UCSD-AML1 (cell line): ENCODE results near the gene GIMAP7.
"Not testable (repeated sequence)": the region's sequence is repeated elsewhere in the genome, so short reads cannot be mapped to it uniquely, and the experiment has no call there.

ENCODE experiments used
- DNase-seq: peaks from one replicate; lab custom pipeline; 2025; ENCODE audit not compliant: unreplicated experiment; lab: John Stamatoyannopoulos, UW

The GIMAP7 gene

DNA sequence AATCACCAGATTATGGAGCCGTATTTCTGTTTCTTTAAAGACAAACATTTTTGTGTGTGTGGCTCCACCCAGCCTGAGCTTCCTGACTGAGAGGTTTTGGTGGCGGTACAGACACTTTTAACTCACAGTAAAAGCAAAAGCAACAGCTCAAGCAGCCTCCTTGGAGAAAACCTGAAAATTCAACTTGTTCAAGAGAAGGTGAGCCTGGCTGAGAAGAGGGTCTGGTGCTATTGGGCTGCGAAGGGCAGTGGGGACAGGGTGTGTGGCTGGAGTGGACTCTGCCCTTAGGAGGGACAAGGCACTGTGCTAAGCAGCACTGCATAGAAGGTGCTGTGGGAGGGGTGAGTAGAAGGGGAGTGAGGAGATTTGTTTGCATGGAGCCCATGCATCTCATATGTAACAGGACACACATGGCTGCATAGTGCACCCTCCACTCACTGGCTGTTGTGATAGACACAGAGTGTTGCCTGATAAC, at the start of gene GIMAP7:
TSS of gene GIMAP7 (plus strand) at position 125 of the 475 bp plus-strand sequence. CDS start 5,103 bp downstream, outside the sequence.
- DNase-seq: peak; percentile 20

DNA sequence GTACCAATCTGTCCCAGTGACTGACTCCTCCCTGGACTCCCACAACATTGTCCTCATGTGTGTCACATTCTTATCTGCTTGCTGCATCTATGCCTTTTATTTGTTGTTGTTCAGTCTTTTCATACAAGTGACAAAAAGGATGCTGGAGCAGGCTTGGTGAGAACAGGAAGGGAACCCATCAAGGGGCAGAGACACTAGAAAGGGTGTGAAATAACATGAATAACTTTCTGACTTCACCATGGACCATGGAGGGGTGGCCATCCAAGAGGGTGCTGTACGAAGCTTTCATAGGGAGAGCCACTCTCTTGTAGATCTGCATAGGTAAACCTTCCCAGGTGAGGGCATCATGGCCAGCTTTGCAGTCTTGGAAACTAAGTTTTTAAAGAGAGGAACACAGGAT, 49.7 kb upstream of the GIMAP7 start:
- no peak for DNase-seq

DNA sequence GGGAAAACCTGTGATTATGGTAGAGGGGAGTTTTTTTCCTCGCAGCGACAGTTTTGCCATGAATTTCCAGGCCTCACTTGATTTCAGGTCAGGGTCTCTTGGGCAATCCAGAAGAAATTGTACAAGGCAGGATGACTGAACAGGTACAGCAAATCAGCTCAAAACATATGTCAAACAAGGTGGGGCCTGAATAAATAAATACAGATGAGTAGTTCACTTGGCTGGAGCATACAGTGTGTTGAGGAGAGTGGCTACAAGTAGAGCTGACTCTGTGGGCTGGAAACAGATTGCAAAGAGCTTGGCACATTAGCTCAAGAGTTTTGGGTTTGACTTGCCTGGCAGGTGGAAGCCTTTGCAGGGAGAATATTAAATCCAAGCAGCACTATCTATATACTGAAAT, 49.3 kb upstream of the GIMAP7 start:
- DNase-seq: no peak

DNA sequence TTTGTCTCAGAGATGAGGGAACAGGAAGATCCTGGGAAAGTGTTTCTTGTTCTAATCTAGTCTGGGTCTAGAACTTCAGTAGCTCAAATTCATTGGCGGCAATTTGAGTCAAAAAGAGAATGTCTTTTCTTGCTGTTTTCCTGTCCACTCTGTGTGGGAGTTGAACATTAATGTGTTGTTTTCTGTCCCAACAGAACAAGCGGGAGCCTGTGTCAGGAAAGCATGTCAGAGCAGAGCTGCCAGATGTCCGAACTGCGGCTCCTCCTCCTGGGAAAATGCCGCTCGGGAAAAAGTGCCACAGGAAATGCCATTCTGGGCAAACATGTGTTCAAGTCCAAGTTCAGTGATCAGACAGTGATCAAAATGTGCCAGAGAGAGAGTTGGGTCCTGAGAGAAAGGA, 48.2 kb upstream of the GIMAP7 start:
- no peak for DNase-seq

DNA sequence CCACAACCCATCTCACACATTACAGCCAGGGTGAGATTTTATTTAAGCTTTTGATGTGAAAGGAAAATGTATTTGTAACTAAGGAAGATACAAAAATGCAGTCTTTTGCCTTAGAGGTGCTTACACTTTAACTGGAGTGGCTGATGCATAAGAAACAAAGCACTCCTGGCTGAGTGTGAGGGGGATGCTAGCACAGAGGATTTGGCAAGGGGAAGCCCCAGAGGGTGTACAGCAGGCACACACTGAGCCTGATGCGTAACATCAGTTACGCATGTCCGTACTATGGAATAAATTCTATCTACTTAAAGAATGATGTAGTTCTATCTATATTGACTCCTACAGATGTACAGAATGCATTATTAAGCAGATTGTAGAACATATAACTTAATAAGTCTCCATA, 46.4 kb upstream of the GIMAP7 start:
- DNase-seq: no peak

DNA sequence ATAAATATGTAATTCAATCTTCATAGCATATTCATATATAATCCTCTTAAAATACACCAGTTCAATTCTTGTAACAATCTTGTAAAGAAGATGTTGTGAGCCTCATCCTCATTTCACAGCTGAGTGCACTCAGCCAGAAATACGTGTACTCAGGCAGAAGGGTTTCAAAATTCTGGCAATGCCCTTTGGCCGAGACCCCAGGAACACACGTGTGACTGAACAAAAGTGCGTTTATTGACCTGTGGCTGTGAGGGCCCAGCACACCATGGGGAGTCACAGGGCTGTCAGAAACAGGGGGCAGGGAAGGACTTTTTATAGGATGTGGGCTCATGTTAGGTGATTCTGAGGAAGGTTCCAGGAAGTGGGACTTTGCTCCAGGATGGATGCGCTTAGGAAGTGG, 42.8 kb upstream of the GIMAP7 start:
- DNase-seq: no peak

DNA sequence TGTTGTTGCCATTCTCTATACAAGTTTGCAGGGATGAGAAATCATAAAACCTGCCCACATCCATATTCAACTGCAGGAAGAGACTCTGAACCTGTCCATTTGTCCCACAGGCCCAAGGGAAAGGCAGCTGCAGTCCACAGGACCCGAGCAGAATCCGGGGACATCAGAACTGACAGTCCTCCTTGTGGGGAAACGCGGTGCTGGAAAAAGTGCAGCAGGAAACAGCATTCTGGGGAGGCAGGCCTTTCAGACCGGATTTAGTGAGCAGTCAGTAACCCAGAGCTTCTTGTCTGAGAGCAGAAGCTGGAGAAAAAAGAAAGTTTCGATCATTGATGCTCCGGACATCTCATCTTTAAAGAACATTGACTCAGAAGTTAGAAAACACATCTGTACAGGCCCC, 40.8 kb upstream of the GIMAP7 start:
- DNase-seq: no peak

DNA sequence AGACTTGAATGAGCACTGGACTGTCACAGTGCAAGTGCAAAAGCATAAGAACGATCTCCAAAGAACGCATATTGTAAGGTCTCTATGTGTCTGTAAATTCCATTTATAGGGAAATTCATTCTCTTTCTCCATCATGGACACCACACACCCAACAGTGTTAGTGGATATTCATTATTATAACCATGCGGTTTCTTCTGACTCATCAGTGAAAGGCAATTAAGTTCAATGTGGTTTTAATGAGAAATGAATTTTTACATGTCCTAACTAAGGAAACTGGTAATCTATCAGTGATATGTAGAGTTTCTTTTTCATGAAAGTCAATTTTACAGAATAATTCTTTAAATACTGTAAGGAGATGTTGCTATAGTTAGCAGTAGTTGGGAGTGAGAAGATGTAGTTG, 38.4 kb upstream of the GIMAP7 start:
- DNase-seq: no peak

DNA sequence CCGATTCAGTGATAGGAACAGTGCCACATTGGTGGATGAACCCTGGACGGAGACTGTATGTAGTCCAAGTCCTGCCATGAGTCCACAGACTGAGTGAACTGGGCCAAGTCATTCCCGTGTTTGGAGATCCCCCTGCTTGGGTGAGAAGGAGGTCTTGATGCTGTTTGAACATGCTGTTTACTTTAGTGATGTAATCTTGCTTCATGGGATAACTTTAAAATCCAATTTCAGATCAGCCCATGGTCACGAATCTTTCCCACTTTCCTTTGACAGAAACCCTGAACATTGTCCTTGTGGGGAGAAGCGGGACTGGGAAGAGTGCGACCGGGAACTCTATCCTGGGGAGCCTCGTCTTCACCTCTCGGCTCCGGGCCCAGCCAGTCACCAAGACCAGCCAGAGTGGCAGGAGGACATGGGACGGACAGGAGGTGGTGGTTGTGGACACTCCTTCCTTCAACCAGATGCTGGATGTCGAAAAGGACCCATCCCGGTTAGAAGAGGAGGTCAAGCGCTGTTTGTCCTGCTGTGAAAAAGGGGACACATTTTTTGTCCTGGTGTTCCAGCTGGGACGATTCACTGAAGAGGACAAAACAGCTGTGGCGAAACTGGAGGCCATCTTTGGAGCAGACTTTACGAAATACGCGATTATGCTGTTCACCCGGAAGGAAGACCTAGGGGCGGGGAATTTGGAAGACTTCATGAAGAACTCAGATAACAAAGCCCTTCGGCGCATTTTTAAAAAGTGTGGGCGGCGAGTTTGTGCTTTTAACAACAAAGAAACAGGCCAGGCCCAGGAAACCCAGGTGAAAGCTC, 37.6 kb upstream of the GIMAP7 start:
- no peak for DNase-seq

DNA sequence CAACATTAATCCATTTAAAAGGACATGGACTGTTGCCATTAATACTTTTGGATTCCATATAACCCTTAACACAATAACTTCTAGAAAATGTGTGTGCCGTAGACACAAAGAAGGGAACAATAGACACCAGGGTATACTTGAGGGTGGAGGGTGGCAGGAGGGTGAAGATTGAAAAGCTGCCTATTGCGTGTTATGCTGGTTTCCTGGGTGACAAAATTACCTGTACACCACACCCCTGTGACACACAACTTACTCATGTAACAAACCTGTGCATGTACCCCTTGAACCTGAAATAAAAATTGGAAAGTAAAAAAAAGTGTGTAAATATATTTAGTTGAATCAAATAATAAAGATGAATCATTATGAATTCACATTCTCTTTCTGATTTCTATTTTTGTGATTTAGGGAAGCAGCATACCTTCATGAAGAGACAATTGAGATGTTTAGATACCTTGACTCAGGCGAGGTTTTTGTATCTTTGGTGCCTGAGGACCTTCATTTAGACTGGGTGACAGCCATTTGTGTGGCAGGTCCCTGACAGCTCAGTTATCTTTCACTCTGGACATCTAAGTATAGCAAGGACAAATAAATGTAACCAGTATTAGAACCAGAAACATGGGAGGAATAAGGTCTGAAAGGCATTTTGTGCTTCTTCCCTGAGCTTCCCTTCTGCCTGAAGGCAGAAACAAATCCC, 35.5 kb upstream of the GIMAP7 start:
- no peak for DNase-seq

DNA sequence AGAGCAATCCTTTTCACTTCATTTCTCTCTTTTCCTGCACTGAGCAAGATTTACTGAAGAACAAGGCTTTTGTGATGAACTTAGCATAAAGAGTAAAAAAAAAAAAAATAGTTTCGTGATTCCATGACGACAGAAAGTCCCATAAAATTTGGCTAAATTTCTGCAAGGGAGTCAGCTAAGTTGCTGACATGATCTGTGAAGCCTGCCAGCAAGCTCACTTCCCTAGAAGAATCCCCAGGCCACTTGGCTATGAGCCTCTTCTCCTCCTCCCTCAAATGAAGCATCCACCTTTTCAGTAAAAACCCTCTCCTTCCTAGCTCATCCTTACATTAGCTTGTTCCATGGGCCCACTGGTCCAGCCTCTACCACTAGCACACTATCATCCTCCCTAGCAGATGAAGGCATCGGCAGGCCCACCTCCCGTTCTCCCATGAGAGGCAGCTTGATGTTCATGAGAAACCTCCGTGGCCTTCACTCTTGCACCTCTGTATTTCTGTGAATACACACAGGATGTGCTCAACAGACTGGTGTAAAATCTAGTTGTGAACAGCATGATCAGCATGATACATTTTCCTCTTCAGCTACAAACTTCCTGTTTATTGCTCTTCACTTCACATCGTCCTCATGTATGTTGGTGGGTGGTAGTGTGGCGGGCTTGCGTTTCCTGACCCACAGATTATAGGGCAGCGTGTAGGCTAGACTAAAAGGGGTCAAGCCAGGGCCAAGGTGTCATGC, 33.3 kb upstream of the GIMAP7 start:
- DNase-seq: no peak

DNA sequence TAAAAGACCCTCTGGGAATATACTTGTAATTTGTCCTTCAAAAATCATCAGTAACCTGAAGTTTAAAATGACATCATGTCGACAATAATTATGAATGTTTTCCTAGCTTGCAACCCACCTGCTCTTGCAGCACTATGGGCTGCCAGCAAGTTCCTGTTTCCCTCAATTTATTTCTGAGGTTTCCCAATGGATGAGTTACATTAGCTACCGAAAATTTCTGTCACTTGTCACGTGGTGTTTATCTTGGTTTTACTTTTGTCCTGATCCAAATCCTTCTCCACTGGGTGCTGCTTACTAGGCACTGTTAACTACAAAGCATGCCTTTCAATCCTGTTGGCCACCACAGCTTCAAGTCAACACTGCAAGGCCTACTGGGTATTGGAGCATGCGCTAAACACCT, 32.8 kb upstream of the GIMAP7 start:
- DNase-seq: no peak

DNA sequence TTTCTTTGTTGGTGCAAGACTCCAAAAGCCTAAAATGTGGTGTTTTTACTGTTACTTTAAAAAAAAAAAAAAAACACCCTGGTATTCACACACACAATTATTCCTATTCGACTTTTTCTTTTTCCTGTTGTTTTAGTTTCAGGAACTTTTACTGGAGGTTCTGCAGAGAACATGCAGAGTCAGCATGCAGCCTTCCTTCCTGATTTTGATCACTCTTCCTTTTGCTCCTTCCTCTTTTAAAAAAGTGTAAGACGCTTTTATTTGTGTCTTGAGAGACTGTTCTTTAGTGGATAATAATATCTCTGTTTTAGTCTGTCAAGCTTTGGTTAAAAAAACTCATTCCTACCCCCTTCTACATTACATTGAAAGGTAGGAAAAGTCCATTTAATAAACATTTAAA, 31.2 kb upstream of the GIMAP7 start:
- not testable (repeated sequence) for DNase-seq

DNA sequence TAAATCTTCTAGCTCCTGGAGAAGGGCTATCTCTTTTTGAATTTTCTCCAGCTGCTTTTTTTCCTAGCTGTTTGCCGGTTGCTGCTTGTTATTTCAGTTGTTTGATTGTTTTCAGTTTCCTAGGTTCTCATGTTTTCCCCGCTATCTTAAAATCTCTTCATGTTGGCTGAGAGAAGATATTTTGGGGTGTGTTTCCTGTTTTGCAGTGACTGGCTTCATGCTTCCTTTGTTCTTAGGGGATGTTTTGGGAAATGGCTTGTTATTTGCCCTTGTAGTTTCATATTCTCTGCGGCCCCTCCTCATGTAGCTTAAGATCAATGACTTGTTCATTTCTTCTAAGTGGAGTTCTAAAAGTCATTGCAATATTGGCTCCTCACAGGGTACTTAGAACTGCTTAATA, 30.6 kb upstream of the GIMAP7 start:
- not testable (repeated sequence) for DNase-seq

DNA sequence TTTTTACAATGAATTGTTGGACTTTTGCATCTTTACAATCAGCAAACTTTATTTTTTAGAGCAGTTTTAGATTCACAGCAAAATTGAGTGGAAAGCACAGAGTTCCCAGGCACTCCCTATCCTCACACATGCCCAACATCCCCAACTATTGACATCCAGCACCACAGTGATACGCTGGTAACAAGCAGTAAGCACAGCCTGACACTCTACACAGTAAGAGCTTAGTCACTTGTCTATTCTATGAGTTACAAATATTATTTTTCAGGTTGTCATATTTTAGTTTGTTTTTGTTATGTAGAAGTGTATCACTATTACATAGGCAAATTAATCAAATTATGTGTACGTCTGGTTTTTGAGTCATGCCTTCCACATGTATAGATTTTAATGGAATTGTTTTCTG, 27.0 kb upstream of the GIMAP7 start:
- DNase-seq: no peak

DNA sequence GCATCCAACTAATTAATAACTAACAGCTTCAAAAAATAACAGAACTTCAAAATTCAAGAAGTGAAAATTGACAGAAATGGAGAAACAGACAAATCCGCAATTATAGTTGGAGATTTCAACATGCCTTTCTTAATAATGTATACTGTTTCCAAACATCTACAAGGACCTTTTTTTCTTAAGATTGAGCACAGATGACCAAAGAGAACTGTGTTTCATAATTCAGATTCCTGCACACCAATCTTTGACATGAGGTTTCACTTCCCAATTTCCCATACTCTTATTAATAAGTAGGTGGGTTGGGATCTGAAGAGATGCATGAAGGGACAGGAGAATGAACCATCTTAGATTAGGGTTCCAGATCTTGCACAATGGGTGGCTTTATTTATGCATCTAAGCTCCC, 24.9 kb upstream of the GIMAP7 start:
- DNase-seq: no peak

DNA sequence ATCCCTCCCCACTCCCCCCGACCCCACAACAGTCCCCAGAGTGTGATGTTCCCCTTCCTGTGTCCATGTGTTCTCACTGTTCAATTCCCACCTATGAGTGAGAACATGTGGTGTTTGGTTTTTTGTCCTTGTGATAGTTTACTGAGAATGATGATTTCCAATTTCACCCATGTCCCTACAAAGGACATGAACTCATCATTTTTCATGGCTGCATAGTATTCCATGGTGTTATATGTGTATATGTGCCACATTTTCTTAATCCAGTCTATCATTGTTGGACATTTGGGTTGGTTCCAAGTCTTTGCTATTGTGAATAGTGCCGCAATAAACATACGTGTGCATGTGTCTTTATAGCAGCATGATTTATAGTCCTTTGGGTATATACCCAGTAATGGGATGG, 21.2 kb upstream of the GIMAP7 start:
- not testable (repeated sequence) for DNase-seq

DNA sequence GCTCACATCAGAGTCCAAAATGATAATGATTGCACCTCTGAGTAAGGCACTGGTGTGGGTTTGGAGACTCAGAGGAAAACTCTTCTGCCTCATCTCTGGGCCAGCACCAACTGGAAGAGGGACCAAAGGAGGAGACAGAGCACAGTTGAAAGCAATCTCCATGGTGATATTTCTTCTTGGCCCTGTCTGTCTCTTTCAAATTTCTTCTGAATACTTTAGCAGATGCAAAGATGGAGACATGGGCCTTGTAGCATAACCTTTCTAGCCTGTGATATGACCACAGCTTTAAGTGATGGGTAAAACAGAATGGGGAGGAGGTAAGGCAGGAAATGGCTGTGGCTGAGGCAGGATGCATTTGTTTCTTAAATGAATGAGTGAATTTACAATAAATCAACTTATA, 12.2 kb upstream of the GIMAP7 start:
- DNase-seq: no peak

DNA sequence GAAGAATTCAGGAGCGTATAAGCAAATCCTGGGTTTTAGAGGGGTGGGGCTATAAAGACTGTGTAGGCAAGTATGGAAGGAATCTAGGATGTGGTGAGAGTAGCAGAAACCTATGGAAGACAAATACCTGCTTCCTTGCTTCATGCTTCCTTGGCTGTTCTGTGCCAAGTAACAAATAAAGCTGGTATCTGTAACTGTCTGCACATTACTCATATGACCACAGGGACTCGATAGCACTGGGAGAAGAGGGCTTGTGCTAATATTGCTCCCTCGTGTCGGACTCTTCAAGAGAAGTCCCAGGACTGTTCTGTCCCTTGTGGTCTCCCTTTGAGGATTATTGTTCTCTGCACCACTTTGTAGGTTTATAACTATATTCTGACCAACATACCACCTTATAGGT, 11.5 kb upstream of the GIMAP7 start:
- no peak for DNase-seq

DNA sequence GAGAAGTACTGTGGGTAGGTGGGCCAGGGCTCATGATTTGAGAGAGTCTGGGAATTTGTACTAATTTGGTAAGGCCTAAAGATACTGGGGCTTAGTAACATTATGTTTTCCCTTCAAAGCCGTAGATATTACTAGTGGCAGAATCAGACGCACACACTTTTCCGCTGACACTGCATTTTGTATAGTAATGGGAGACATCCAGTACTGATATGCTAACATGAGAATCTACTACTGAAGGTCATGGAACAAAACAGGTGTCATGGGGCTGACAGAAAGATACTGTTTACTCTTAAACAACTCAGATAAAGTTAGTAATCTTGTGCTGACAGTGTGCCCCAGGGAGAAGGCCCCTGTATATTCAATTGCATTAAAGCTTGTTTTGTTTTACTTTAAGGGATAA, 11.1 kb upstream of the GIMAP7 start:
- no peak for DNase-seq

DNA sequence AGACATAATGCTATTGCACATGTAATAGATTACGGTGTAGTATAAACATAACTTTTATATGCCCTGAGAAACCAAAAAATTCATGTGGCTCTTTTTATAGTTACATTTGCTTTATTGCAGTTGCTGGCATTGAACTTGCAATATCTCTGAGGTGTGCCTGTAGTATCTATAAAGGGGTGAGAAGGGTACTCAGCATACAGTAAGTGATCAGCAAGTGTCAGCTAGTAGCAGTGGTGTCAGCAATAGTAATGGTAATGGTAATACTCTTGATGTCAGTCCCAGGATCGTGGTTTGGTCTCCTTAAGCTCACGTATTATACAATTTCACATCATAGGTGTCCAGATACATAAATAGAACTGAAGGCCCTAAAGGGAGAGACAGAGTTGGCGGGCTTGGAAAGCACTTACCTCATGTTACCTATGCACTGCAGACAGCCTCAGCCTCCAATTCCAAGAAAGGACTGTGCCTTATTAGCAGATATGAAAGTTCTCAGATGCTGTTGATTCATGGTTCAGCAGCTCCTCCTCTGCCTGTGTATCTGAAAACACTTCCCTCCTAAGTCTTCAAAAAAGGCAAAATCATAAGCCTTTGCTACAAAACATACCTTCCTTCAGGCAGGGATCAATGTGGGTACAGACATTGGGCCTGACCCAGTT, 6.6 kb upstream of the GIMAP7 start:
- DNase-seq: no peak
